Peyer's patch (tissue), 4 donors: ENCODE data around the gene HECA.

ENCODE experiments used
- POLR2A ChIP-seq, 2 donors: fragments of 450-650 bp; IDR thresholded peaks; one replicate each; pipeline ENCODE4 v1.5.1; 2017; ENCODE audit warnings: antibody characterized with exemption in 2 of 2, mild to moderate bottlenecking in 2 of 2, moderate library complexity in 2 of 2
- TF ChIP-seq, protein P1 (sequence below), 6 experiments: fragments of 450-650 bp in 4 of 6; fragments of 200-600 bp in 2 of 6; sonication (generic) in 1 of 6; IDR thresholded peaks; one replicate each; pipeline ENCODE4 v1.5.1; 2017 to 2019; ENCODE audit warnings: antibody characterized with exemption in 6 of 6, mild to moderate bottlenecking in 3 of 6, moderate library complexity in 1 of 6

DNA sequence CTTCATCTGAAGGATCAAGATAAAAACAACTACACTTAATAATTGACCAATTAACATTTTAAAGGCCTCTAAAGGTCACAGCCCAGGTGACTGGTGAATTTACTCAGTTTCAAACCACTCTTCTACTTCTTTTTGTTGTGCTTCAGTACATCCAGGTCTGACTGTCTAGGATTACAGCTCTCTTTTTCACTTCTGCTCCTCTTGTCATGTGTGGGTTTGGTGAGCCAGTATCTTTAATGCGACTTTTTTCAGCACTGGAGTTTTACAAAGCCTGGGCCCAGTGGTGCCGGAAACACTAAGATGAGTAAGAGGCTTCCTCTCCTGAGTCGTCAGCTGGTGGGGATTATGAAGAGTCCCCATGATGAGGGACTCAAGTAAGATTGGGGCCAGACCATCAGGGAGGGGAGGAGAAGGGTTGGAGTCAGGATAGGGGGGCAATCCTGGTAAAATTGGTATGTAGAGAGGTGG lies 27.0 kb downstream of the HECA start:
- TF ChIP-seq POLR2A (IDR thresholded peaks at IDR 0.05): no peak
- TF ChIP-seq, protein P1, sequence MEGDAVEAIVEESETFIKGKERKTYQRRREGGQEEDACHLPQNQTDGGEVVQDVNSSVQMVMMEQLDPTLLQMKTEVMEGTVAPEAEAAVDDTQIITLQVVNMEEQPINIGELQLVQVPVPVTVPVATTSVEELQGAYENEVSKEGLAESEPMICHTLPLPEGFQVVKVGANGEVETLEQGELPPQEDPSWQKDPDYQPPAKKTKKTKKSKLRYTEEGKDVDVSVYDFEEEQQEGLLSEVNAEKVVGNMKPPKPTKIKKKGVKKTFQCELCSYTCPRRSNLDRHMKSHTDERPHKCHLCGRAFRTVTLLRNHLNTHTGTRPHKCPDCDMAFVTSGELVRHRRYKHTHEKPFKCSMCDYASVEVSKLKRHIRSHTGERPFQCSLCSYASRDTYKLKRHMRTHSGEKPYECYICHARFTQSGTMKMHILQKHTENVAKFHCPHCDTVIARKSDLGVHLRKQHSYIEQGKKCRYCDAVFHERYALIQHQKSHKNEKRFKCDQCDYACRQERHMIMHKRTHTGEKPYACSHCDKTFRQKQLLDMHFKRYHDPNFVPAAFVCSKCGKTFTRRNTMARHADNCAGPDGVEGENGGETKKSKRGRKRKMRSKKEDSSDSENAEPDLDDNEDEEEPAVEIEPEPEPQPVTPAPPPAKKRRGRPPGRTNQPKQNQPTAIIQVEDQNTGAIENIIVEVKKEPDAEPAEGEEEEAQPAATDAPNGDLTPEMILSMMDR (IDR thresholded peaks at IDR 0.05): no peak
